SK-N-MC (cell line): Measurements from ENCODE around the gene KL.

Source experiments
- EZH2 ChIP-seq: fragments of 200-600 bp; sonication (generic); IDR thresholded peaks from one replicate; pipeline ENCODE4 v1.6.1; 2017; ENCODE audit warnings: antibody characterized with exemption
- POLR2AphosphoS5 ChIP-seq: IDR thresholded peaks from 2 replicates; pipeline ENCODE4 v1.6.1; 2012; ENCODE audit warnings: mild to moderate bottlenecking, low read depth, low read length, borderline replicate concordance

GRCh38 chr13:32989942-32990341, 26.3 kb upstream of the KL start:
- no peak for TF ChIP-seq POLR2AphosphoS5
- no peak for TF ChIP-seq EZH2
